Common myeloid progenitor, CD34-positive (primary cell): Measurements from ENCODE around the gene RAPSN. TPM values are rescaled to one million over a fixed set of nuclear protein-coding genes. Genes with fewer than 3 reads are reported as not detected.

Source experiments
- CTCF ChIA-PET: fragments of 350-600 bp; sonication (Branson Sonifier 250); formaldehyde crosslinking; loops from one replicate; lab custom pipeline; 2021; ENCODE audit warnings: antibody characterized with exemption; lab: Charles Lee
- POLR2A ChIA-PET: fragments of 350-600 bp; sonication (Branson Sonifier 250); formaldehyde crosslinking; loops from one replicate; lab custom pipeline; 2021; ENCODE audit warnings: antibody characterized with exemption; lab: Charles Lee
- DNase-seq, 3 donors: peaks; one replicate each; pipeline versions ENCODE4 v3.0.0 to v3.0.0-alpha.2; 2013
- H3K27ac ChIP-seq, 2 experiments: 1 replicate in 1 of 2; 2 replicates in 1 of 2; pipeline ENCODE4 v1.7.0; 2013; ENCODE audit warnings: inconsistent platforms in 2 of 2, low read length in 2 of 2, mild to moderate bottlenecking in 2 of 2, low read depth in 1 of 2, moderate library complexity in 1 of 2; ENCODE audit not compliant: severe bottlenecking in 2 of 2, insufficient read depth in 1 of 2, poor library complexity in 1 of 2
- H3K27me3 ChIP-seq, 5 experiments: replicated peaks in 2 of 5; 1 replicate in 3 of 5; 2 replicates in 2 of 5; pipeline versions ENCODE4 v1.6.1 to v1.7.0; 2013; ENCODE audit warnings: low read length in 4 of 5, mild to moderate bottlenecking in 2 of 5, moderate library complexity in 2 of 5, inconsistent platforms in 1 of 5; ENCODE audit not compliant: insufficient read depth in 5 of 5, control insufficient read depth in 4 of 5
- H3K36me3 ChIP-seq, 4 experiments: 1 replicate in 2 of 4; 2 replicates in 2 of 4; pipeline versions ENCODE4 v1.6.1 to v1.7.0; 2013; ENCODE audit warnings: low read length in 3 of 4, control low read depth in 1 of 4, mild to moderate bottlenecking in 1 of 4; ENCODE audit not compliant: control insufficient read depth in 4 of 4, insufficient read depth in 4 of 4
- H3K4me1 ChIP-seq, 4 experiments: 1 replicate in 3 of 4; 2 replicates in 1 of 4; pipeline versions ENCODE4 v1.6.1 to v1.7.1; 2013; ENCODE audit warnings: low read length in 3 of 4, mild to moderate bottlenecking in 3 of 4, control low read depth in 1 of 4, inconsistent platforms in 1 of 4, moderate library complexity in 1 of 4; ENCODE audit not compliant: control insufficient read depth in 4 of 4, insufficient read depth in 4 of 4; ENCODE audit errors: control extremely low read depth in 1 of 4
- H3K4me3 ChIP-seq, 7 experiments: 1 replicate in 4 of 7; 2 replicates in 3 of 7; pipeline versions ENCODE4 v1.5.1 to v1.7.0; 2013; ENCODE audit warnings: mild to moderate bottlenecking in 7 of 7, low read length in 6 of 7, moderate library complexity in 6 of 7, inconsistent platforms in 2 of 7, low read depth in 2 of 7, control low read depth in 1 of 7; ENCODE audit not compliant: insufficient read depth in 4 of 7, control insufficient read depth in 1 of 7; ENCODE audit errors: extremely low read depth in 1 of 7
- H3K9me3 ChIP-seq, 5 experiments: 1 replicate in 4 of 5; 2 replicates in 1 of 5; pipeline versions ENCODE4 v1.6.1 to v1.7.1; 2013; ENCODE audit warnings: low read length in 4 of 5, mild to moderate bottlenecking in 2 of 5, inconsistent platforms in 1 of 5, low read depth in 1 of 5, moderate library complexity in 1 of 5; ENCODE audit not compliant: control insufficient read depth in 4 of 5, insufficient read depth in 2 of 5; ENCODE audit errors: control extremely low read depth in 1 of 5
- WGBS: methylation state at CpG from one replicate; pipeline ENCODE4 v1.1.5; 2013; ENCODE audit not compliant: insufficient coverage; 5-methylcytosine and 5-hydroxymethylcytosine counted together
- polyA plus RNA-seq: library from polyadenylated mRNA; unstranded; fragments of 120-200 nt; gene quantifications from one replicate; pipeline ENCODE4 v1.2.1, GENCODE V29; 2013

RAPSN gene
- 0.11 TPM for polyA plus RNA-seq

DNA sequence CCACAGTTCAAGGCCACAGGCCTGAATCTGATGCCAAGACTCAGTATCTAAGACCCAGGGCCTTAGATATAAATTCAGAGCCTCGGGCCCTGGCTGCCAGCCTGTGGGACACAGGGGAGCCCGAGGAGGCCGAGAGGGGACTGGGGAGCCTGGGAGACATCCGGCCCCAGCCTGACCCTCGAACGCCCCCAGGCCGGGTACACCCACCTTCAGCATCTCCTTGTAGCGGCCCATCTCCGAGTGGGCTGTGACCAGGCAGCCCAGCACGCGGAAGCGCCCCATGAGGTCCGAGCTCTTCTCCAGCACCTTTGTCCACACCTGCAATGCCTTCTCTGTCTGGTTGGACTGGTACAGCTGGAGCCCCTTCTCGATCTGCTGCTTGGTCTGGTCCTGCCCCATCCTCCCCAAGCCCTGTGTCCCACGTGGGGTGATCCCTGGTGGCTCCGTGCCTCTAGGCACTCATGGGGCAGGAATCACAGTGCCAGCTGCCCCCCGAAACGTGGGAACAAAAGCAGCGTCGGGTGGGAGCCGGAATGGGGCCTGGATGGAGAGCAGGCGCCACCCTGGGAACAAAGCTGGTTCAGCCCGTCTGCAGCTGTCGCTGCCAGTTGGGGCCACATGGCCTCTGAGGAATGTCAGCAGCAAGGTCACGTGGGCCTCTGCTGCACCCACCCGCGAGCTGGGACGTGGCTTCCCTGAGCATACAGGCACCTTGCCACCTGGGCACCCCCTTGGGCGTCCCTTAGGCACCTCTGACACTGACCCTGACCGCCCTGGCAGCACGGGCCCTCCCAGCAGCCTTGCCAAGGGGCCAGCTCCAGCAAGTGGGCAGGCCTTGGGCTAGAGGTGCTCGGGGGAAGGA lies at the start of gene RAPSN:
Gene RAPSN, minus strand, starts transcription at position 571 of the 862 bp plus-strand sequence. Its CDS starts 172 bp downstream, at position 399.
- Histone ChIP-seq H3K27me3 (no peaks in the 10 kb centered on the region), H3K4me1 (no peaks in the 10 kb centered on the region), H3K36me3 (no peaks in the 10 kb centered on the region), H3K4me3 (no peak within 1 kb of the TSS), H3K9me3 (no peaks in the 10 kb centered on the region), H3K27ac (no peak within 1 kb of the TSS)
- ChIA-PET CTCF (interaction anchor here (0.6 to 2.1 kb wide), 5 partner anchors 8 to 176 kb away, joined by 3 to 7 read pairs (median 3); no protein-coding TSS in a partner anchor), POLR2A (interaction anchor here (0.6 kb wide), 1 partner anchor 583 kb away, joined by 3 read pairs; no protein-coding TSS in a partner anchor)
- DNase-seq: no peak
- WGBS: 97% methylated on average over 31 of the region's 32 CpGs

GRCh38 chr11:47498149-47498548 lies 49.2 kb upstream of the RAPSN start:
- Histone ChIP-seq H3K4me1 (peaks cover 19 to 36% (median 20%) of the 10 kb centered on the region in 4 experiments), H3K27me3 (no peaks in the 10 kb centered on the region), H3K4me3 (no peak overlapping the region), H3K9me3 (no peaks in the 10 kb centered on the region), H3K27ac (no peak overlapping the region), H3K36me3 (peaks cover 4 to 40% (median 8%) of the 10 kb centered on the region in 4 experiments)
- CTCF ChIA-PET: interaction anchor here (1.2 to 4.9 kb wide), 3 partner anchors 8 to 109 kb away, joined by 3 to 22 read pairs (median 11); no protein-coding TSS in a partner anchor
- POLR2A ChIA-PET: no interaction called here
- DNase-seq: no peak
- WGBS: 100% methylated on average over 3 of the region's 3 CpGs

GRCh38 chr11:47496808-47497207 lies 47.9 kb upstream of the RAPSN start:
- H3K9me3 ChIP-seq: no peaks in the 10 kb centered on the region
- H3K27ac ChIP-seq: no peak overlapping the region
- no peak for DNase-seq
- no peaks in the 10 kb centered on the region for H3K27me3 ChIP-seq
- peaks cover 19 to 36% (median 20%) of the 10 kb centered on the region in 4 experiments for H3K4me1 ChIP-seq
- H3K4me3 ChIP-seq: no peak overlapping the region
- H3K36me3 ChIP-seq: peaks cover 4 to 52% (median 10%) of the 10 kb centered on the region in 4 experiments
- ChIA-PET CTCF (interaction anchor here (0.6 to 4.9 kb wide), 3 partner anchors 7 to 530 kb away, joined by 3 to 22 read pairs (median 11); no protein-coding TSS in a partner anchor), POLR2A (no interaction called here)

- peaks cover 6 to 56% (median 11%) of the 10 kb centered on the region in 4 experiments for H3K36me3 ChIP-seq
- 100% methylated on average over 1 of the region's 1 CpG for WGBS
- H3K9me3 ChIP-seq: no peaks in the 10 kb centered on the region
- peaks cover 16 to 31% (median 19%) of the 10 kb centered on the region in 4 experiments for H3K4me1 ChIP-seq
- CTCF ChIA-PET: interaction anchor here (0.9 to 1.3 kb wide), 2 partner anchors 26 to 40 kb away, joined by 3 to 6 read pairs; no protein-coding TSS in a partner anchor
- no peak for DNase-seq
- POLR2A ChIA-PET: no interaction called here
- H3K27me3 ChIP-seq: no peaks in the 10 kb centered on the region
- no peak overlapping the region for H3K4me3 ChIP-seq
- H3K27ac ChIP-seq: no peak overlapping the region
Observed at GRCh38 chr11:47495856-47496217, 46.9 kb upstream of the RAPSN start.

DNA sequence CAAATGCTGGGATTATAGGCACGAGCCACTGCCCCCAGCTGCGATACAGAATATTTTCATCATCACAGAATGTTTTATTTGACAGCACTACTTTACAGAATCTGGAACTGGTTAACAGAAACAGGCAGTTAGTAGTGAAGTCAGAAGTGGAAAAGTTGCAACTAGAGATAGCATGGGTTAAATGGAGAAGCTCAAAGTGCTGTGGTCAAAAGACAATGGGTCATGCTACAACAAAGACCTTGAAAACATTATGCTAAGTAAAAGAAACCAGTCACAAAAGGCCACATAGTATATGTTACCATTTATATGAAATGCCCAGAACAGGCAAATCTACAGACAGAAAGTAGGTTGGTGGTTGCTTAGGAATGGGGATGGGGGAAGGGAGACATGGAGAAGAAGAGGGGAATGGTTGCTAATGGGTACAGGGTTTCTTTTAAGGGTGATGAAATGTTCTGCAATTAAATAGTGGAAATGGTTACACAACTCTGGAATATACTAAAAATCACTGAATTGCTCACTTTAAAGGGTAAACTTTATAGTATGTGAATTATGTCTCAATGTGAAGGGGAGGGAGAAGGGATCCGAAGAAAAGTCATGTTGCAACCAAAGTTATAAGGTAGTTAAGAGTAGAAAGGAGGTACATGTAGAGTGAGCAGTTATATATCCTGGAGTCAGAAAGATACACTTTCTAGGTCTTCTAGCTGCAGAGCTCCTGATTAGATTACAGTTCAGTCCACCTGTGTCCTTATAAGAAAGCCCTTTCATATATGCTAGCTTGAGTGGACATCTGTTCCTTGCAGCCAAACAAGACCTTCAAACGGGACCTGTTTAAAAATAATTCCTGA lies 46.3 kb upstream of the RAPSN start:
- DNase-seq: no peak
- Histone ChIP-seq H3K27ac (no peak overlapping the region), H3K4me3 (no peak overlapping the region), H3K27me3 (no peaks in the 10 kb centered on the region), H3K36me3 (peaks cover 6 to 56% (median 11%) of the 10 kb centered on the region in 4 experiments), H3K4me1 (peaks cover 12 to 26% (median 18%) of the 10 kb centered on the region in 4 experiments), H3K9me3 (no peaks in the 10 kb centered on the region)
- ChIA-PET POLR2A (no interaction called here), CTCF (interaction anchor here (0.9 to 1.3 kb wide), 4 partner anchors 10 to 40 kb away, joined by 3 to 6 read pairs (median 3); no protein-coding TSS in a partner anchor)
- 100% methylated on average over 2 of the region's 4 CpGs for WGBS

- Histone ChIP-seq H3K4me1 (no peaks in the 10 kb centered on the region), H3K27ac (no peak overlapping the region), H3K36me3 (peaks cover 19 to 58% (median 33%) of the 10 kb centered on the region in 4 experiments), H3K9me3 (no peaks in the 10 kb centered on the region), H3K4me3 (no peak overlapping the region), H3K27me3 (no peaks in the 10 kb centered on the region)
- no peak for DNase-seq
- 89% methylated on average over 2 of the region's 2 CpGs for WGBS
- CTCF ChIA-PET: interaction anchor here (1.2 to 3.9 kb wide), 4 partner anchors 10 to 50 kb away, joined by 3 to 22 read pairs (median 4); no protein-coding TSS in a partner anchor
- POLR2A ChIA-PET: no interaction called here
Observed at GRCh38 chr11:47489395-47489755, 40.4 kb upstream of the RAPSN start.
